ENCODE measurements around the gene EGR2.

GRCh38 chr10:62860946-62861345 lies 44.8 kb upstream of the EGR2 start:
- no peak for TF ChIP-seq CTCF (IDR thresholded peaks at IDR 0.05)
- TF ChIP-seq POLR2A (IDR thresholded peaks at IDR 0.05) = no peak
